NCI-H2227 treated with DMSO at 0.1 percent for 48 hours (cell line): Measurements from ENCODE around the gene ZNF599.
A peak's percentile ranks its signal among the peaks of the same experiment; 100 is the strongest.
"Not testable (repeated sequence)": the region's sequence is repeated elsewhere in the genome, so short reads cannot be mapped to it uniquely, and the experiment has no call there.

Source experiments
- DNase-seq: peaks from one replicate; lab custom pipeline; 2025; lab: John Stamatoyannopoulos, UW

ZNF599 gene

DNA sequence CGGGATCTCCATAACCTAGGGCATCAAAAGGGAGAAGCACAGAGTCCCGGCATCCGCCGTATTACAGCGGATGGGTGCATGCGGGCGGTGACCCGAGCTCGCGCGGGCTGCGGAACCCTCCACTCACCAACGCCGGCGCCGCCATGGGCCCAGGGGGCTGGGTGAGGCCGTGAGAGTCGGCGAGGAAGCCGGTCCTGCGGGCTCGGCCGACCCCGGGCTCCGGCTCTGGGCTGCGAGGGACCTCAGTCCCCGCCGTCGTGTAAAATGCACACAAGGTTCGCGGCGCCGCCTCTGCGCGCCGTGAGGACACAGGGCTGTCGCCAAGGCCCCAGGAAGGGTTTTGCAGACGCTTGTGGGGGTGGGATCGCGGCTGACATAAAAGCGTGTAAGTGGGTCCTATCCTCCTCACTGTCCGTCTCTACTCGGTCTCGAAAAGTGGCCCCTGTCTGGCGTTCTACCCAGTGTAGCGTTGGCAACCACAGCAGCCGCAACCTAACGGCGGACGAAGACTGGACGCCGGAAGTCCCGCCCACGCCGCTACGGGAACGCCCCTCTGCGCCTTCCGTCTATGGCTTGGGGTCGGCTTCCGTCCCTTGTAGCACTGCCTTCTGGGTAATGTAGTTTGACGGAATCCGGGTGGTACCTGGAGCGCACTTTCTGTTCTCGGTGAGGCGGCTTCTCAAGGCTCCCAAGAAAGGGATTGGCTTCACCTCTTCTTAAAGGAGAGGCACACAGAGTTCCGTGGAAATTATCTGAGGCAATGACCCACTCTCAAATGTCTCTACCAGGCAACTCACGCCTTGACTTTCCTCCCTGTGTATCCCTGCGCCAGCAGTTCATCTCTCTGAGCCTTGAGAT, at the start of gene ZNF599:
Gene ZNF599, minus strand, starts transcription at position 519 of the 858 bp plus-strand sequence. Its CDS starts 374 bp downstream, at position 145.
- DNase-seq: peak; percentile 100

DNA sequence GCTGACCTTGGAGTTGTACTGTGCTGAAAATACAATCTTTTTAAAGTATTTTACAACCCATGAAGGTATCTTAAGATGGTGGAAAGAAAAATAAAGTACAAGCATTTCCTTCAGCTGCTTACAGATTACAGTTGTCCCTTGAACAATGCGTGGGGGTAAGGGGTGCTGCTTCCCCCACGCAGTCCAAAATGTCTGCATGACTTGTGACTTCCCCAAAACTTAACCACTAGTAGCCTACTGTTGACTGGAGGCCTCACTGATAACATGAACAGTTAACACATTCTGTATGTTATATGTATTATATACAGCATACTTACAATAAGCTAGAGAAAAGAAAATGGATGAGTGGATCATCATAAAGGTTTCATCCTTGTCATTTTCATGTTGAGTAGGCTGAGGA, 45.3 kb upstream of the ZNF599 start:
- no peak for DNase-seq

DNA sequence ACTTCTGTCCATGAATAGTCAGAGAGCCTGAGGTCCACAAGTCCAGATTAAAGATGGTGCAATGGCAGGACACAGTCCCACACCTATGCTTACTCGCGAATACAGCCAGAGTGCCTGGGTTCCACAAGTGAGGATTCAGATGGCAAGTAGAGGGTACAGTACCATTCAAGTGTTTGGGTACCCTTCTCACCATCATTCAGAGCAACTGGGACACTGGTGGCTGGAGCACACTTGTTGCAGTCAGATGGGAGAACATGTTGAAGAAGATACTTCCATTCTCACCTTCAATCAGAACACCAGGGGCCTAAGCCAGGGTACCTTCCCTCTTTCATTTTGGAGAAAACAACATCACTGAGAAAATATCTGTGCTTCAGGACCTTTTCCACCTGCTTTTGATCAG, 43.7 kb upstream of the ZNF599 start:
- DNase-seq: no peak

DNA sequence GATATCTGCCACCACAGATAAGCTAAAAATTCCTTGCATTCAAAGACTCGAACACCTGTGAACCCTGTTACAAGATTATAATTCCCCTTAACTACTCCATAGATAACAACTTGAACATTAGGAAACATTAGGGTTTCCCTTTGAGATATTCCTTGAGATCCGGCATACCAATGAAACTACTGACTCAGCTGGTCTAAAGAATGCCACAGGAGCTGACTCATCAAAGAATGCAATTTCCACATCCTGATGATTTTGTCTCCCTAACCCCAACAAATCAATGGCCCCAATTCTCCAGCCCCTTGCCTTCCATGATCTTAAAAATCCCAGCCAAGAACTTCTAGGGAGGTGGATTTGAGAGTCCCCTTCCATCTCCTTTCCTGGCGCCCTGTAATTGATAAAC, 35.6 kb upstream of the ZNF599 start:
- no peak for DNase-seq

DNA sequence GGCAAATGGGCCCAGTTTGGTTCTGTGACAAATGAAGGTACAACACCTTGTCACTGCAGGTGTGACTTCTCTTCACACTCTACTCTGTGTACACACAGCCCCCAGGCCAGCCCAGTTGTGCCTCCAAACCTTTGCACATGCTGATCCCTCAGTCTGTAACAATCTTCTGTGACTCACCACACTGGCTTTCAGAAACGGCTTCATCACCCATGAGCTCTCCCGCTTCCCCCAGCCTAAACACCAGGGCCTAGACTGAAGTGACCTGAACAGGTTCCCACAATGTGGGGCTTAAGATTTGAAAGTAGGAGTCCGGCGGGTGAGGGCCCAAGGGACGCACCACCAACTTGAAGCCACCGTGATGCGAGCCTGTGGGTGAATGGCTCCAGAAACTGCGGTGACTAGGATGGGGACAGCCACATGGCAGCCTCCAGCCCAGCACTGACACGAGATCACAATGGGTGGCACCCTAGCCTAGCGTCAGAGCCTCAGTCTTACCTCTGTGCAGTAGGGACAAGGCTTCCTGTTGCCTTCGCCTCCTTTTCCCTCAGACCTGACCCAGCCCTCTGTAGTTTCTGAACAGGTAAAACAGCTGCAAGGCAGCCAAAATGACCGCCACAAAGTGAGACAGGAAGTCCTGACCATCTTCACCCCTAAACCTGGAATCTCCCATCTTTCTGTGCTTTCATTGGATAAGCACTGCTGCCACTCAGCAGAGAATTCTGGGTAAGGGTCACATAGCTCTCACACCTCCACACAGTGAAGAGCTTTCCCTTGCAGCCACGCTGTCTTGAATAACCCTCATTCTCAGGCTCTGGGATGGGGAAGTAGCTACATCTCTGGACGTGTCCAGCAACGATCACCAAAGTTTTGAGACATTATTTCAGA, 34.2 kb upstream of the ZNF599 start:
- DNase-seq: no peak

DNA sequence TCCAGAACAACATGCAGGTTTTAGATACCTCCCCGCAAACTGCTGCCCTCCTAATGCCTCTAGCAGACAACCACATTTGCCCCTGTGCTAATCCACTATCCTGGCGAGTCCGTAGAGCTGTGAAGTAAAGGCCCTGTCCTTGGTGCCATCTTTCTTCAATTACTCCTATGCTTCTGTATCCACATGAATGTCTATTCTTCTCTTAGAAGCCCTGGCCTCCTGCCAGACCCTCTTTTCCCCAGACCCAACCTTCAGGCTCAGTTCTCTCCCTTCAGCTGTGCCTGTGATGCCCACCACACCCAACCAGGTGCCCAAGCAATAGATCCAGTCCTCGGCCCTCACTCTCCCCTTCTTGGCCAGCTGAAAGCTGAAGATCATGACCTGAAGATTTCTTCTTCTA, 31.1 kb upstream of the ZNF599 start:
- no peak for DNase-seq

DNA sequence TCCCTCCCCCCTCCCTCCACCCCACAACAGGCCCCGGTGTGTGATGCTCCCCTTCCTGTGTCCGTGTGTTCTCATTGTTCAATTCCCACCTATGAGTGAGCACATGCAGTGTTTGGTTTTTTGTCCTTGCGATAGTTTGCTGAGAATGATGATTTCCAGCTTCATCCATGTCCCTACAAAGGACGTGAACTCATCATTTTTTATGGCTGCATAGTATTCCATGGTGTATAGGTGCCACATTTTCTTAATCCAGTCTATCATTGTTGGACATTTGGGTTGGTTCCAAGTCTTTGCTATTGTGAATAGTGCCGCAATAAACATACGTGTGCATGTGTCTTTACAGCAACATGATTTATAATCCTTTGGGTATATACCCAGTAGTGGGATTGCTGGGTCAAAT, 23.9 kb upstream of the ZNF599 start:
- not testable (repeated sequence) for DNase-seq

DNA sequence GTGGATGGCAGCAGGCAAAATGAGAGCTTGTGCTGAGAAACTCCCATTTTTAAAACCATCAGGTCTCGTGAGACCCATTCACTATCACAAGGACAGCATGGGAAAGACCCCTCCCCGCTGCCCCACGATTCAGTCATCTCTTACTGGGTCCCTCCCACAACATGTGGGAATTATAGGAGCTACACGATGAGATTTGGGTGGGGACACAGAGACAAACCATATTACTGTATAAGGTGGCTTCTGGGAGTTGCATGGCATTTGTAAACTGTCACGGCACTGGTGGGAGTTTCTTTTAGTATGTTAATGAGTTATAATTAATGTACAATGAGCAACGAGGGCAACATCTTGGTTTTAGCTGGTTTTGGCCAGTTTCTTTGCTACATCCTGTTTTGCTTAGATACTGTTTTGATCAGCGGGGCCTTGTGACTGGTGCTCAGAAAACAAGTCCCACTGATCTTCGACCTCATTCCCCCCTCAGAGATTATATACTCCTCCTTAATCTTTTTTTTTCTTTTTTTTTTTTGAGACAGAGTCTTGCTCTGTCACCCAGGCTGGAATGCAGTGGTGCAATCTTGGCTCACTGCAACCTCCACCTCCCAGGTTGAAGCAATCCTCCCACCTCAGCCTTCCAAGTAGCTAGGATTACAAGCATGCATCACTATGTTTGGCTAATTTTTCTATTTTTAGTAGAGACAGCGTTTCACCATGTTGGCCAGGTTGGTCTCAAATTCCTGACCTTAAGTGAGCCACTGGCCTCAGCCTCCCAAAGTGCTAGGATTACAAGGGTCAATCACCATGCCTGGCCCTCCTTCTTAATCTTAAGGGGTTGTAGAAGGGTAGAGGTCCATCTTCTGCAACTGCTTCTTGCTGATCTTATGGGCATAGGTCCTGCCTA, 21.3 kb upstream of the ZNF599 start:
- DNase-seq: no peak

DNA sequence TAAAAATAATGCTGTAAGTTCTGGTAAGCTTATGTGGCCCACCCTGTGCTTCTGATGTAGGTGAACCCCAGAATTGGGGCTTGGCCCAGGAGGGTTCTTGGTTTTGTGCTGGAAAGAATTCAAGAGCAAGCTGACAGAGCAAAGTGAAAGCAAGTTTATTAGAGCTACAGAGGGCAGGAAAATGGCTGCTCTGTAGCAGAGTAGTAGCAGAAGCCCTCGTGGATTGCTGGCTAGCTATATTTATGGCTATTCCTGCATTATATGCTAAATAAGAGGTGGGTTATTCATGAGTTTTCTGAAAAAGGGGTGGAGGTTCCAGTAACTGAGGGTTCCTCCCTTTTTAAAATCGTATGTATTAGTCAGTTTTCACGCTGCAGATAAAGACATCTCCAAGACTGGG, 20.6 kb upstream of the ZNF599 start:
- no peak for DNase-seq

DNA sequence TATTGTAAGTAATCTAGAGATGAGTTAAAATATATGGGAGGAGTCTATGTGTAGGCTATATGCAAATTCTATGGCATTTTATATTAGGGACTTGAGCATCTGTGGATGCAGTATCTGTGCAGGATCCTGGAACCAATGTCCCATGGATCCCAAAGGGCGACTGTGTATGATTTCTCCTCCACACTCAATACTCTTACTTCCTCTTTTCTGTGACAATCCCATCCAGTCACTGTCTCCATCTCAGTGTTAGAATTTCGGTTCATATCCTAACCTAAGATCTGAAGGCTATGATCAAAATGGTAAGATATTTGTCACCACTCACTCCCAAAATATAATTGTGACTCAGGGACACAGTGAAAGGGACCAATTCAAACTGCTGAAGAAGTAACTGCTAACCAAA, 15.1 kb upstream of the ZNF599 start:
- no peak for DNase-seq

DNA sequence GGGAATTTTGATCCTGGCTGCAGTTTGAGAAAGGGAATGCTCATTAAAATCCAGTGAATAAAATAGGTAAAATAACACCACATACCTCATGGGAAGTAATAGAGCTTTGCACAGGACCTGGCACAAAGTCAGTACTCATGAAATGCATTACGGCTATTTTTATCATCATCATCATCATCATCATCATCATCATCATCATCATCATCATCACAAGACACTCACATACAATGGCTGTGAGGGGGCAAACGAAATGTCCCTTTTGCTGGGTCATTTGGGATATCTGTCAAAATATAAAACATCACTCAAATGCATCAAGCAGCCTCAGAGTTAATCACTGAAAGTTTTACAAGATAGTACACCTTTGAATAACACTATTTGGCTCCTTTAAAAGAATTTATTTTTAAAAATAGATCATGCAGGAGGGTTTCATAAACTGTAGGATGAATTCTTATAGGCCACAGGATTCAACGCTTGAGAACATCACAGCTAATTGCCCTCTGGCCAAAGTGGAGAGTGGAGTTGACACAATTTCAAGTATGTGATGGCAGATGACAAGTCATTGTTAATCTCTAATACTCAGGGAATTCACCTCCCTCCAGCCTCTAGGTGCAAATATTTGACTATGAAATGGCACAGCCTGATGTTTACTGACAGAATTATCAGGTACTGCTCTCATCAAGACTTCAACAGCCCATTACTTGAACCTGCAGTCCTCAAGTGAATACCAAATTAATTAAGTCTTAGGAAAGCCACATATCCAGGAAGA, 14.2 kb upstream of the ZNF599 start:
- DNase-seq: no peak

DNA sequence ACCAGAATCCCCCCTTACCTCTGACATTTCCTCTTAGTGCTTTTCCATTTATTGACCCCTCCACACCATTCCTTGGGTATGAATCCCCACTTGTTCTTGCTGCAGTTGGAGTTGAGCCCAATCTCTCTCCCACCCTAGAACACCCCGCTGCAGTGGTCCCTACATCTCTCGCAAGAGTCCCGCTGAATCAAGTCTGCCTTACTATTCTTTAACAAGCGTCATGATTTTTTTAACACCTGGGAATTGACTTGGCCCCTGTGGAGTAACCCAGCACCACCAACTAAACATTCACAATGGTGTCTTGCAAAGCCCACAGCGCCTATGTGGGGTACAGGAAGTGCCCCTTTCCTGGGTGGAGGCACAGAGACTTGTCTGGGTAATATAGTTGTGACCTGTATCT, 13.2 kb upstream of the ZNF599 start:
- no peak for DNase-seq

DNA sequence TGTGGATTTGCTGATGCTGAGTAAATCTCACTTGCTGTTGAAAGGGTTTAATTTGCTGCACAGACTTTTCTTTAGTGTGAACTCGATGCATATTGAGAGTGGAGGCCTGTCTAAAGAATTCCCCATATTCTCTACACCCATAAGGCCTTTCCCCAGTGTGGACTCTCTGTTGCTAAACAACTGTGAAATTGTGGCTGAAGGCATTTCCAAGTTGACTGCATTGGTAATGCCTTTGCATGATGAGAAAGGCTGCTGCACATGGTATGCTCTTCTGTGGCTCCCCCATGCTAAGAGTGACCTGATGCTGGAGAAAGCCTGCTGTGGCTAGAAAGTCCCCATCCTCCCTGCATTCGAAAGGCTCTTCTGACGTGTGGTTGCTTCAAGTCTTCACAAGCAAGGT, 6.6 kb upstream of the ZNF599 start:
- no peak for DNase-seq

DNA sequence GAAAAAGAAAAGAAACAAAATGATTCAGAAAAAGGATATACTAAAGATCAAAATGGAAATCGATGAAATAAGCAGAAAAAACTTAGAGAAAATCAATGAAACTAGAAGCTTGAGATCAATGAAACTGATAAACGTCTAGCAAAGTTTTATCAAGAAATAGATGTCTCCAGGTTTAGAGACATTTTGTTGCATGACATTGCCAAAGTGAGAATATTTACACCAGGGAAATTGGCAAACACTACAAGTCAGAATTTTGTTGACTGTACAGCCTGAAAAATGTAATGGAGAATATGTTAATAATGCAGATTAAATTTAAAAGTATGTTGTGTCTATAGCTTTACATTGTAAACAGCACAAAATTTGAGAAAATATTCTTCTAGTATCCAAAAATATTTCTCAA, 5.3 kb upstream of the ZNF599 start:
- no peak for DNase-seq

DNA sequence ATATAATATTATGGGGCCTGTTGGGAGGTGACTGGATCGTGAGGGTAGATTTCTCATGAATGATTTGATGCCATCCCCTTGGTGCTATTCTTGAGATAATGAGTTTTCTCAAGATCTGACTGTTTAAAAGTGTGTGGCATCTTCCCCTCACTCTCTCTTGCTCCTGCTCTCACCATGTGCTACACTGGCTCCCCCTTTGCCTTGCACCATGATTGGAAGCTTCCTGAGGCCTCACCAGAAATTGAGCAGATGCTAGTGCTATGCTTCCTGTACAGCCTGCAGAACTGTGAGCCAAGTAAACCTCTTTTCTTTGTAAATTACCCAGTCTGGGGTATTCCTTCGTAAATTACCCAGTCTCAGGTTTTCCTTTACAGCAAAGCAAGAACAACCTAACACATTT, 1.8 kb upstream of the ZNF599 start:
- DNase-seq: no peak

DNA sequence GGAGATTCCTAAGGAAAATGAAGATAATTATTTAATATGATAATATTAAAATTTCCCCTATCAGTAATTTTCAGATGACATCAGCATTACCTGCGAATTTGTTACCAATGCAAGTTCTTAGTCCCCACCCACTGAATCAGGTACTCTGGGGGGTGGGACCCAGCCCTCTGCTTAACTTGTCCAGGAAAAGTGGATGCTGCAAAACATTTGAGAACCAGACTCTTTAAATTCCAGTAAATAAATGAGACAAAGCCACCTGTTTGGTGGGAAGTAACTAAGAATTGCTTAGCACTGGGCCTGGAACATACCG, 495 bp upstream of the ZNF599 start:
- DNase-seq: no peak

DNA sequence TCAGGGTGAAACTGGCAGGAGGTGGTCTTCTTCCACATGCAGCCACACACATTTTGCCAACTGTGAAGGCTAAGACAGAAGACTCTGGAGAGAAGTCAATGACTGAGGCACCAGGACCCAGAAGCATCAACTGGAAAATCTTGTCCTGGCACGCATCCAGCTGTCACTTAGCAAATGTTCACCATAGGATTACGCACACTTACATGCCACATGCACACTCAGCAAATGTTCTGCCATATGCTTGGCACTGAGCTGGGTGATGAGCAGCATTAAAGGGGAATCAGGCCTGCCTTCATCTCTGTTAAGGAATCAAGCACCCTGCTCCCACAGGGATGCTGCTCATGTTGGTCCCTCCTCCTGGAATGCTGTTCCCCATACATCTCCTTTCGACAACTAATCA, 5.1 kb downstream of the ZNF599 start:
- DNase-seq: no peak

DNA sequence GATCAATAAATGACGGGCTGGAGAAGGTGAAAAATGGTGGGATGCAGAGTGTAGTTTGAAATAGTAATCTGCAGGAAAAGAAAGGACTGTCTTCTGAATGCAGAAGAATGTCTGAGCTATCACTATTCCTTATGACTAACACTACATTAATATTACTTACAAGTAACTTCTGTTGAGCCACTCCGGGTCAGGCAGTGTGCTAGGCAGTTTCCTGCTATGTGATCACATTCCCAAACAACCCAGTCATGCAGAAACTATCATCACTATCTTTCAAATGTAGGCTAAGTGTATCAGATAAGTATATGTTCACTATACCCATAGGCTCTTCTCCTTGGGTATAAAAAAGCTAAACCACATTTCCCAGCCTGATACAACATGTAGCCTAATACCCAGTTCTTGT, 6.6 kb downstream of the ZNF599 start:
- no peak for DNase-seq

DNA sequence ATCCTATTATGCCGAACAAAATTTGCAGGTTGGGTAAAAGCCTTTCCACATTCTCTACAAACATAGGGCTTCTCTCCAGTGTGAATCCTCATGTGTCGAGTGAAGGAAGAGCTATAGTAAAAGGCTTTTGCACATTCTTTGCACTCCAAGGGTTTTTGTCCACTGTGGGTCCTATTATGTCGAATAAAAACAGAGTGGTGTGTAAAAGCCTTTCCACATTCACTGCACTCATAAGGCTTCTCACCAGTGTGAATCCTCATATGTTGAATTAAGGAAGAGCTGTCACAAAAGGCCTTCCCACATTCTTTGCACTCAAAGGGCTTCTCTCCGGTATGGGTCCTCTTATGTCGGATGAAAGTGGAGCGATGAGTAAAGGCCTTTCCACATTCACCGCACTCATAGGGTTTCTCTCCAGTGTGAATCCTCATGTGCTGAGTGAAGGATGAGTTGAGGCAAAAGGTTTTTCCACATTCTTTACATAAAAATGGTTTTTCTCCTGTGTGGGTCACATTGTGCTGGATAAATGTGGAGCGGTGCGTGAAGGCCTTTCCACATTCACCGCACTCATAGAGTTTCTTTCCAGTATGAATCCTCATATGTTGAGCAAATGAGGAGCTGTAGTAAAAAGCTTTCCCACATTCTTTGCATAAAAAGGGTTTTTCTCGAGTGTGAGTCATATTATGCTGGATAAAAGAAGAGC, 13.6 kb downstream of the ZNF599 start:
- no peak for DNase-seq

DNA sequence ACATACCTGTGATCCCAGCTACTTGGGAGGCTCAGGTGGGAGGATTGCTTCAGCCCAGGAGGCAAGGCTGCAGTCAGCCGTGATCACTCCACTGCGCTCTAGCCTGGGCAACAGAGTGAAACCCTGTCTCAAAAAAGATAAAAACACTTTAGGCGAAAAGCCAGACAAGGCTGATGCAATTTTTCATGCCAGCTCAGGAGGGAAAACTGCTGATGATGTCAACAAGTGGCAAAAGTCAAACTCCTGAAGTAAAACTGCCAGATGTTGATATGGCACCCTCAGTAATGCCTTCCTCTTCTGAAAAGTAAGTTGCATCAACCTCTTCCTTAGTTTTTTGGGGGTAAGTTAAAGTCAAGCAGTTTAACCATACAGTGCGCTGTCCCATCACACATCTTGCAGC, 15.6 kb downstream of the ZNF599 start:
- DNase-seq: no peak
